Skin epidermis (tissue), 12 donors: ENCODE measurements around the gene LINGO3.
A peak's percentile ranks its signal among the peaks of the same experiment; 100 is the strongest.

ENCODE experiments used
- H3K27ac ChIP-seq, 21 experiments: fragments of 200-600 bp; sonication (generic) in 11 of 21; one replicate each; pipeline ENCODE4 v1.5.0; 2020; ENCODE audit warnings: mild to moderate bottlenecking in 3 of 21, inconsistent platforms in 2 of 21, moderate library complexity in 2 of 21
- H3K4me3 ChIP-seq, 7 experiments: fragments of 200-600 bp; sonication (generic) in 2 of 7; one replicate each; pipeline ENCODE4 v1.5.0; 2020; ENCODE audit warnings: inconsistent platforms in 2 of 7, mild to moderate bottlenecking in 2 of 7, moderate library complexity in 1 of 7

The LINGO3 gene

GRCh38 chr19:2273356-2274184 lies 34.4 kb downstream of the LINGO3 start:
- peak overlapping the region in 4 of 7 experiments; percentile 8 to 91 (median 14) for H3K4me3 ChIP-seq

DNA sequence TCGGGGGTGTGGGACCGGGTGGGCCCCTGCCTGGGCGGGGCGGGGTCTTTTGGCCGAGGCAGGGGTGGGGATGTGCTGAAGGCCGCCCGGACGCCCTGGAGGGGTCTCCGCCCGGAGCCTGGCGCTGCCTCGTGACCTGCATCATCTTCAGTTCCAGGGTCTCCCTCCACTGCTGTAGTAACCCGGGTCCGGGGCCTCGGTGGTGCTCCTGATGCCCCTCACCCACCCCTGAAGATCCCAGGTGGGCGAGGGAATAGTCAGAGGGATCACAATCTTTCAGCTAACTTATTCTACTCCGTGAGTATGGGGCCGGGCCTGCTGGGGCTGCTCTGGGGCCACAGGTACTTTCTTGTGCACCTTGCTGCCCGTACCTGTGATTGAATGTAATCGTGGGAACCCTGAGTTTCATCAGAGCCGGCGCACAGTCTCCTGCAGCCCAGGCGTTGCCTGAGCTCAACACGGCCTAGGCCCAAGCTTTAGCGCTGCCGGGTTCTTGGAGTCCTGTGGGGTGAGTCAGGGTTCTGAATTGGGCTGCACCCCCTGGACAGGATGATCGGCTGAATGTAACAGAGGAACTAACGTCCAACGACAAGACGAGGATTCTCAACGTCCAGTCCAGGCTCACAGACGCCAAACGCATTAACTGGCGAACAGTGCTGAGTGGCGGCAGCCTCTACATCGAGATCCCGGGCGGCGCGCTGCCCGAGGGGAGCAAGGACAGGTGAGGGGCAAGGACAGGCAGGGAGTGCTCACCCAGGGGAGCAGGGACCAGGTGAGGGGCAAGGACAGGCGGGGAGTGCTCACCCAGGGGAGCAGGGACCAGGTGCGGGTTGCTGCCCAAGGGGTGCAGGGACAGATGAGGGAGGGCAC lies 36.5 kb downstream of the LINGO3 start:
- peak overlapping the region; percentile 72 to 100 (median 91) for H3K4me3 ChIP-seq

More at GRCh38 chr19:2273356-2274184, 34.4 kb downstream of the LINGO3 start:
- H3K27ac ChIP-seq, result peak overlapping the region in 19 of 21 experiments; percentile 2 to 99 (median 55)

GRCh38 chr19:2270423-2271233 lies 37.3 kb downstream of the LINGO3 start:
- H3K4me3 ChIP-seq, result peak overlapping the region; percentile 72 to 100 (median 91)
- H3K27ac ChIP-seq, result peak overlapping the region; percentile 81 to 99 (median 98)

More for the DNA sequence above, 36.5 kb downstream of the LINGO3 start:
- H3K27ac ChIP-seq, result peak overlapping the region; percentile 34 to 99 (median 98)

DNA sequence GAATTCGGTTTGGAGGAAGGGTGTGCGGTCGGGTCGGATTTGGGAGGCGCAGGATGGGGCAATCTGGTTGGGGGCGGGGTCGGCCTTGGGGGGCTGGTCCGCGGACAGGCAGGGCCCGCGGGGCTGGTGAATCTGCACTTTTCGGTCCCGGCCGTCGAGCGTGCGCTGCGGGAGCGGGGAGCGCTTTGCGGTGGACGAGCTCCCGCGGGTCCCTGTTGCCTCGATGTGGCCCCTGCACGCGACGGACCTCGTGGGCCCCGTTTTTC lies 37.9 kb downstream of the LINGO3 start:
- H3K4me3 ChIP-seq, result peak overlapping the region; percentile 72 to 100 (median 91)
- peak overlapping the region; percentile 81 to 99 (median 98) for H3K27ac ChIP-seq

GRCh38 chr19:2269244-2270156 lies 38.5 kb downstream of the LINGO3 start:
- Histone ChIP-seq H3K27ac (peak overlapping the region; percentile 81 to 99 (median 98)), H3K4me3 (peak overlapping the region; percentile 72 to 100 (median 91))

GRCh38 chr19:2268861-2269243 lies 39.1 kb downstream of the LINGO3 start:
- Histone ChIP-seq H3K27ac (peak overlapping the region in 19 of 21 experiments; percentile 40 to 99 (median 81)), H3K4me3 (peak overlapping the region; percentile 72 to 100 (median 91))

DNA sequence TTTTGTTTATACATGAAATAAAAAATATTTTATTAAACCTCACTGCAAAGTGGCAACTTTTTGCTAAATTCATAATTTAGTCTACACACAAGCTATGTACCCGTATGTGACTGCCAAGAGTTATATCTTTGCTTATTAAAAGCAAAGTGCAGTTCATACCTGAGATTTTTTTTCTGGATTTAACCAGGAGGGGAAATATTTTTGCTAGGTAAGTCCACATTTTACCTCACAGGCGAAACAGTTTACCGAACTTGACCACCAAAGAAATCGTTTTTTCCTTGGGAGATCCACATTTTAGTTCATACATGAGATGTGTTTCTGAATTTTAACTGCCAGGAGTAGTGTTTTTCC lies 39.5 kb downstream of the LINGO3 start:
- Histone ChIP-seq H3K4me3 (peak overlapping the region in 4 of 7 experiments; percentile 72 to 100 (median 90)), H3K27ac (peak overlapping the region in 5 of 21 experiments; percentile 69 to 99 (median 80))

DNA sequence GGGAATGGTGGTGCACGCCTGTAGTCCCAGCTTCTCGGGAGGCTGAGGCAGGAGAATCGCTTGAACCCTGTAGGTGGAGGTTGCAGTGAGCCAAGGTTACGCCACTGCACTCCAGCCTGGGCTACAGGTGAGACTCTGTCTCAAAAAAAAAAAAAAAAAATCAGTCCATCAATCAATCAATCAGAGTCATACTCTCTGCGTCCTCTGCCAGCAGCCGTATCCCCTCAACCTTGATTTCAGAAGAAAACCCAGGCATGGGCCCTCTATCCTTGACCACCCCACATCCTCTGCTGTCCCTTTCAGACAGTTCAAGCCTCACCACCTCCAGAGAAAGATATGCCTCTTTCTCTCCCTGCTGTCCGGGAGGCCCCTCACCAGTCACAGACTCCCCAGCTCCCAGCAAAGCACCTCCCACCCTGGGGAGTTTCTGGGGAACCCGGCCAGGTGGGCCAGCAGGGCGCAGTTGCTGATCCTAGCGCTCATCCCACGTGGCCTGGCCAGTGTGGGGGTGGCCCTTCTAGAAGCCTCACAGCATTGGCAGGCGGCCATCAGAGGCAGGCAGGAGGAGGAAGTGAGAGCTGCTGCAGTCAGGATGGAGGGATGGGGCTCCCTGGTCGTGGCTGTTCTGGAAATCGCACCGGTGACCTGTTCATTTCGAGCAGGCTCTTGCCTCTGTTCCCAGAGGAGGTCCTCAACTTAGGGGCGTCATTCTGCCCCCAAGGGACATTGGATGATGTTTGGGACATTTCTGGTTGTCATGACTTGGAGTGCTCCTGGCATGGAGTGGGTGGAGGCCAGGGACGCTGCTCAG lies 41.6 kb downstream of the LINGO3 start:
- peak overlapping the region in 12 of 21 experiments; percentile 2 to 70 (median 36) for H3K27ac ChIP-seq

DNA sequence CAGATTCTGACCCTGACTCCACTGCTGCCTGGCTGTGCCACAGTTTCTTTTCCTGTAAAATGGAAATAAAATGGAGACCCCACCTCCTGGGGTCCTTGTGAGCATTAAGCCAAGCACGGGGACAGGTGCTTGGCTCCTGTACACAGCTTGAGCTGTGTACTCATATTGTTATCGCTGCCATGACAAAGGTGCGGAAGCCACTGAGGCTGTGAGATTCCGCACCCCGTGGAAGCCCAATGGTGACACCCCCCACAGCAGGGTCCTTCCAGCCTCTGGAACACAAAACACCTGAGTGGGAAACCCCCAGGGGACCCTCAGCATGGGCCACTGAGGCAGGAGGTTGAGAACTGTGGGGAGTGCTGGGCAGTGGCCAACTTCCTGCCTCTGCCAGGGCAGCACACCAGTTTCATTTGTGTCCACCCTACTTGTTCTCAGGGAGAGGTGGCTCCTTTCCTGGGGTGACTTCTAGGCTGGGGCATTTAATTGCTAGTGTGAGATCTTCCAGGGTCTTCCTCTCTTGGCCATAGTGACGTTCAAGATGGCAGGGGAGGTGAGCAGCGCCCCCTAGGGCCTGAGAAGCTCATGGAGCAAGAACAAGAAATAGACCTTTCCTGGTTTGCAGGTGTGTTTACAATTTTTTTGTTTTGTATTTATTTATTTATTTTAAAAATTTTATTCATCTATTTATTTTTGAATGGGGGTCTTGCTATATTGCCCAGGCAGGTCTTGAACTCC lies 46.3 kb downstream of the LINGO3 start:
- Histone ChIP-seq H3K27ac (no peak overlapping the region), H3K4me3 (no peak overlapping the region)

More for the DNA sequence above, 41.6 kb downstream of the LINGO3 start:
- no peak overlapping the region for H3K4me3 ChIP-seq

GRCh38 chr19:2260341-2260805 lies 47.6 kb downstream of the LINGO3 start:
- Histone ChIP-seq H3K4me3 (no peak overlapping the region), H3K27ac (peak overlapping the region in 14 of 21 experiments; percentile 17 to 76 (median 50))

DNA sequence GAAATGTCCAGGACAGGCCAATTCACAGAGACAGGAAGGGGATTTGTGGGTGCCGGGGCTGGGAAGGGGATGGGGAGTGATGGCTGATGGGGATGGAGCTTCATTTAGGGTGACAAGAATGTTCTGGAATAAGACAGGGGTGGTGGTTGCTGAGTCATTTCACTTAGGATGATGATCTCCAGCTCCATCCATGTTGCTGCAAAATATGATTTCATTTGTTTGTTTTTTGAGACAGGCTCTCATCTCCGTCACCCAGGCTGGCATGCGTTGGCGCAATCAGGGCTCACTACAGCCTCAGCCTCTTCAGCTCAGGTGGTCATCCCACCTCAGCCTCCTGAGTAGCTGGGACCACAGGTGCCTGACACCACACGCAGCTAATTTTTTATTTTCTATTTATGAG lies 48.6 kb downstream of the LINGO3 start:
- no peak overlapping the region for H3K4me3 ChIP-seq
- H3K27ac ChIP-seq, result peak overlapping the region in 7 of 21 experiments; percentile 6 to 67 (median 39)
